Activated CD4-positive, alpha-beta memory T cell treated with anti-CD3 and anti-CD28 coated beads, Interleukin-2, amount 10 ng/mL, durations not matched to agents 7 days and 5 days (primary cell): ENCODE measurements around the gene ESR2. TPM values are rescaled to one million over a fixed set of nuclear protein-coding genes. Genes with fewer than 3 reads are reported as not detected.

Experiments used
- CTCF ChIA-PET: fragments of 350-600 bp; sonication (Branson Sonifier 250); formaldehyde crosslinking; loops from one replicate; lab custom pipeline; 2021; ENCODE audit warnings: antibody characterized with exemption, inconsistent platforms; lab: Charles Lee
- POLR2A ChIA-PET: fragments of 350-600 bp; sonication (Branson Sonifier 250); formaldehyde crosslinking; loops from one replicate; lab custom pipeline; 2021; ENCODE audit warnings: antibody characterized with exemption; lab: Charles Lee
- DNase-seq: peaks from one replicate; pipeline ENCODE4 v3.0.0-alpha.2; 2020
- H3K27ac Mint-ChIP-seq: one replicate; pipeline ENCODE4 v1.8.0; 2021; ENCODE audit warnings: mild to moderate bottlenecking, mixed read lengths
- H3K27me3 Mint-ChIP-seq: one replicate; pipeline ENCODE4 v1.8.0; 2021; ENCODE audit warnings: mixed read lengths
- H3K36me3 Mint-ChIP-seq: one replicate; pipeline ENCODE4 v1.8.0; 2021; ENCODE audit warnings: low read depth, mixed read lengths
- H3K4me1 Mint-ChIP-seq: one replicate; pipeline ENCODE4 v1.8.0; 2021; ENCODE audit warnings: mixed read lengths
- H3K4me3 Mint-ChIP-seq: one replicate; pipeline ENCODE4 v1.8.0; 2021; ENCODE audit warnings: mild to moderate bottlenecking, mixed read lengths
- H3K9me3 Mint-ChIP-seq: one replicate; pipeline ENCODE4 v1.8.0; 2021; ENCODE audit warnings: mixed read lengths
- total RNA-seq, 2 experiments: library from RNA; stranded (reverse); gene quantifications; one replicate each; pipeline ENCODE4 v1.2.3, GENCODE V29; 2021

Gene ESR2
- total RNA-seq, 2 experiments from 2014 or later: 0.13 to 0.18 TPM

- Mint-ChIP-seq H3K36me3 (no peaks in the 10 kb centered on the region), H3K27me3 (peaks cover under 1% of the 10 kb centered on the region), H3K4me1 (no peaks in the 10 kb centered on the region), H3K9me3 (no peaks in the 10 kb centered on the region), H3K27ac (no peak overlapping the region), H3K4me3 (no peak overlapping the region)
- DNase-seq: no peak
- ChIA-PET CTCF (interaction anchor here (1.2 kb wide), 1 partner anchor 192 kb away, joined by 3 read pairs; no protein-coding TSS in a partner anchor), POLR2A (no interaction called here)
Observed at GRCh38 chr14:64253672-64254071, 40.5 kb downstream of the ESR2 start.

DNA sequence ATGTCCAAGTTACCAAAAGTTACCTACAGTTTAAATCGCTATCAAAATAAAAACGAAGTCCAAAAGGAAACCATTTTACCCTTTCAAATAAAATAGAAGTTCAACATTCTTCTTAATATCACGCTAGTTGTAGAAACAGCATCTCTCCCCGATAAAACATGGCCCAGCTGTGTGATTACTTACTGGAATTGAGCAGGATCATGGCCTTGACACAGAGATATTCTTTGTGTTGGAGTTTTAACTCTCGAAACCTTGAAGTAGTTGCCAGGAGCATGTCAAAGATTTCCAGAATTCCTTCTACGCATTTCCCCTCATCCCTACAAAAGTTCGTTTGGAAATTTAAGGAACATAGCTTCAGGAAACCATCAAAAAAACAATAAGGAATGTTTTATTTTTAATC lies 44.8 kb downstream of the ESR2 start:
- no peak overlapping the region for H3K4me3 Mint-ChIP-seq
- no peaks in the 10 kb centered on the region for H3K4me1 Mint-ChIP-seq
- no peaks in the 10 kb centered on the region for H3K9me3 Mint-ChIP-seq
- ChIA-PET CTCF (no interaction called here), POLR2A (no interaction called here)
- H3K27me3 Mint-ChIP-seq: peaks cover 8% of the 10 kb centered on the region
- DNase-seq: no peak
- no peaks in the 10 kb centered on the region for H3K36me3 Mint-ChIP-seq
- H3K27ac Mint-ChIP-seq: no peak overlapping the region

DNA sequence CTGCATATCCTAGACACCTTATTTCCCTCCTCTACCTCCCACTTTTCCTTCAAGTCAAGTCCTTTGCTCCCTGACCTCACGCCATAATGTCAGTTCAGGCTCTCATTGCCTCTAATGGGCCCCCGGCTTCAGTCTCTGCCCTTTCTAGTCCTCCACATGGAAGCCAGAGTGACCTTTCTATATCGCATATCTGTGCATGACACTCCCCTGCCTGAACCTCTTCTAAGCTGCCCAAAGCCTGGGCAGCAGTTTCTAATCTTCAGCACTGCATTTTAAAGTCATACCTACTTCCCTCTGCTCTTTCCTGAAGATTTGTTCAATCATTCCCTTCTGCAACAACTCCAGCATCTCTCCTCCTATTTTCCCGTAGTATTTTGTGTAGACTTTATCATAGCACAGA lies 45.5 kb downstream of the ESR2 start:
- no peak overlapping the region for H3K4me3 Mint-ChIP-seq
- H3K9me3 Mint-ChIP-seq: no peaks in the 10 kb centered on the region
- ChIA-PET CTCF (no interaction called here), POLR2A (no interaction called here)
- no peak overlapping the region for H3K27ac Mint-ChIP-seq
- H3K36me3 Mint-ChIP-seq: no peaks in the 10 kb centered on the region
- H3K27me3 Mint-ChIP-seq: peaks cover 8% of the 10 kb centered on the region
- H3K4me1 Mint-ChIP-seq: no peaks in the 10 kb centered on the region
- DNase-seq: no peak

DNA sequence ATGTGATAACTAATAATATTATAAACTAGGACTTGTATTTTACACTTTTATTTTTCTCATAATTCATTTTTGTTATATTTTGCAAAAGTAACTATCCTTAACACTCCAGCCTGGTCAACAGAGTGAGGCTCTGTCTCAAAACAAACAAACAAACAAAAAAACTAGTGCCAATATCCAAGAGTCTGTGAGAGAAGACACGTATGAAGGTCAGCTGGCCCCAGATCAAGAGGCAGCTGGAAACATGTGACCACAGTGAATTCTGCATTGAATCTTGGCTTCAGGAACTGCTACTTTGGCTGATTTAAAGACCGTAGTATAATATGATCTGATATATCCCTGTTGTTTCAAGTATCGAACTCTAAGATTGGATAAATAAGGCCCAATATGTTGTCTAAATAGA lies 47.0 kb downstream of the ESR2 start:
- H3K4me3 Mint-ChIP-seq: no peak overlapping the region
- no peaks in the 10 kb centered on the region for H3K4me1 Mint-ChIP-seq
- no peaks in the 10 kb centered on the region for H3K9me3 Mint-ChIP-seq
- POLR2A ChIA-PET: no interaction called here
- DNase-seq: no peak
- CTCF ChIA-PET: interaction anchor here (1.3 kb wide), 1 partner anchor 47 kb away, joined by 4 read pairs; the partner anchor contains the start of gene ESR2
- H3K27me3 Mint-ChIP-seq: peaks cover 10% of the 10 kb centered on the region
- no peak overlapping the region for H3K27ac Mint-ChIP-seq
- H3K36me3 Mint-ChIP-seq: no peaks in the 10 kb centered on the region

- Mint-ChIP-seq H3K4me3 (no peak overlapping the region), H3K27me3 (peaks cover 10% of the 10 kb centered on the region), H3K27ac (no peak overlapping the region), H3K9me3 (no peaks in the 10 kb centered on the region), H3K4me1 (no peaks in the 10 kb centered on the region), H3K36me3 (no peaks in the 10 kb centered on the region)
- DNase-seq: no peak
- ChIA-PET POLR2A (no interaction called here), CTCF (interaction anchor here (1.3 kb wide), 1 partner anchor 48 kb away, joined by 4 read pairs; the partner anchor contains the start of gene ESR2)
Observed at GRCh38 chr14:64246688-64247087, 47.5 kb downstream of the ESR2 start.

DNA sequence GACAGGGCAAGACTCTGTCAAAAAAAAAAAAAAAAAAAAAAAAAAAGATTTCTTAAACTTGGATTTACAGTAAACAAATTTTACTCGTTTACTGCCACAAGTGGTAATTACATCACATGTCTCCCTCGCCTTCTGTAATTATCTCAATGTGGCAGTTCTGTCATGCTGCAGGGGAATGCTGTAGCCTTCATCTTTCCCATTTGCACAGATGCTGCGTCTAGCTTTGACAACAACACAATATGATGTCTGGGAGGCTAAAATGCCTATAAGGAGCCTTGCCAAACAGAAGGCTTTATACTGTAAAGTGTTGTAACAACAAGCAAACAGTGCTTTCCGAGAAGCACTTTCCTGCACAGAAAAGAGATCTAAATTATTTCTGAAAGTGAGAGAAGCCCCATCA lies 48.7 kb downstream of the ESR2 start:
- Mint-ChIP-seq H3K9me3 (no peaks in the 10 kb centered on the region), H3K27me3 (peaks cover 10% of the 10 kb centered on the region), H3K4me1 (no peaks in the 10 kb centered on the region), H3K4me3 (no peak overlapping the region), H3K27ac (no peak overlapping the region), H3K36me3 (no peaks in the 10 kb centered on the region)
- no peak for DNase-seq
- POLR2A ChIA-PET: no interaction called here
- CTCF ChIA-PET: interaction anchor here (0.7 kb wide), 1 partner anchor 19 kb away, joined by 3 read pairs; no protein-coding TSS in a partner anchor

DNA sequence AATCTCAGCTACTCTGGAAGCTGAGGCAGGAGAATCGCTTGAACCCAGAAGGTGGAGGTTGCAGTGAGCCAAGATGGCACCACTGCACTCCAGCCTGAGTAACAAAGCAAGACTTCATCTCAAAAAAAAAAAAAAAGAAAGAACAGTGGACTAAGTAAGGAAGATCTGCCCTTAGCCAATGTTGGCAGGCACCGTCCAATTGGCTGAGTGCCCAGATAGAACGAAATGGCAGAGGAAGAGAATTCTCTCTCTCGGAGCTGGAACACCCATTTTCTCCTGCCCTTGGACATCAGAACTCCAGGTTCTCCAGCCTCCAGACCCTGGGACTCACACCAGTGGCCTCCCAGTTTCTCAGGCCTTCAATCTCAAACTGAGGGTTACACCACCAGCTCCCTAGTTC lies 49.9 kb downstream of the ESR2 start:
- H3K36me3 Mint-ChIP-seq: no peaks in the 10 kb centered on the region
- H3K27me3 Mint-ChIP-seq: peaks cover 10% of the 10 kb centered on the region
- no peak for DNase-seq
- H3K4me3 Mint-ChIP-seq: no peak overlapping the region
- ChIA-PET CTCF (no interaction called here), POLR2A (no interaction called here)
- no peaks in the 10 kb centered on the region for H3K4me1 Mint-ChIP-seq
- H3K27ac Mint-ChIP-seq: no peak overlapping the region
- H3K9me3 Mint-ChIP-seq: no peaks in the 10 kb centered on the region

DNA sequence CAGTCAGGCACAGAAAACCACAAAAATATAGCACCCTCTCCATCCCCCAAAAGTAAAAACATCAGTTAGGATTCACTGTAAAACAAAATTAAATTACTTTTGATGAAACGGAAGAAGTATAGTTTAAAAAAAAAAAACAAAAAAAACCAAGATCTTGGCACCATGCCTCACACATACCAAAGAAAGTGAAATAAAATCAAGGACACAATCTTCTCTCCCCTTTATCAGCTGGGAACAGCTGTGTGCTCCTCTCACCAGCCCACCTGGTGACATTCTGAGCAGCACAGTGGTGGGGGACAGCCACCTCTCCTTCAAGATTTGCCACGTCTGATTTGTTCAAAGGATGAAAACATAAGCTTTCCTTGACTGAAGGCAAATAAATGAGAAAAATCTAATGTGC lies 55.5 kb downstream of the ESR2 start:
- Mint-ChIP-seq H3K4me3 (no peak overlapping the region), H3K27me3 (peaks cover 3% of the 10 kb centered on the region), H3K9me3 (no peaks in the 10 kb centered on the region), H3K4me1 (peaks cover under 1% of the 10 kb centered on the region), H3K27ac (no peak overlapping the region), H3K36me3 (no peaks in the 10 kb centered on the region)
- DNase-seq: no peak
- ChIA-PET POLR2A (no interaction called here), CTCF (no interaction called here)

DNA sequence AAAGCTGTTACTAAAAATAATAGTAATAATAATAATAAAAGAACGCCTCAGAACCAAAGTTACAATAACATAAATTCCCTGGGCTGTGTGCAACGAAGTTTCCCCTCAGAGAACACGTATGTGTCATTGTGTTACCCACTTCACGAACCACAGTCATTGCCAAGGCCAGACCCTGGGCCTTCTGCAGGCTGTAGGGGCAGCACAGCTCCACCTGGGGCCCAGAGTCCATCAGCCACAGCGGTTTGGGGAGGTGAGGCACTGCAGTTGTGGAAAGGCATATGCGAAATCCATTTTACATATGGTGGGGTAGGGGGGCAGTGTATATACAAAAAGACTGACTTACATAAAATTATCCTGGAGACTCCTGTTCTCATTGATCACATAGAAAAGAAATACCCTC lies 56.1 kb downstream of the ESR2 start:
- H3K9me3 Mint-ChIP-seq: no peaks in the 10 kb centered on the region
- peaks cover 3% of the 10 kb centered on the region for H3K27me3 Mint-ChIP-seq
- ChIA-PET POLR2A (no interaction called here), CTCF (no interaction called here)
- H3K27ac Mint-ChIP-seq: no peak overlapping the region
- H3K36me3 Mint-ChIP-seq: no peaks in the 10 kb centered on the region
- H3K4me3 Mint-ChIP-seq: no peak overlapping the region
- H3K4me1 Mint-ChIP-seq: peaks cover 4% of the 10 kb centered on the region
- no peak for DNase-seq

DNA sequence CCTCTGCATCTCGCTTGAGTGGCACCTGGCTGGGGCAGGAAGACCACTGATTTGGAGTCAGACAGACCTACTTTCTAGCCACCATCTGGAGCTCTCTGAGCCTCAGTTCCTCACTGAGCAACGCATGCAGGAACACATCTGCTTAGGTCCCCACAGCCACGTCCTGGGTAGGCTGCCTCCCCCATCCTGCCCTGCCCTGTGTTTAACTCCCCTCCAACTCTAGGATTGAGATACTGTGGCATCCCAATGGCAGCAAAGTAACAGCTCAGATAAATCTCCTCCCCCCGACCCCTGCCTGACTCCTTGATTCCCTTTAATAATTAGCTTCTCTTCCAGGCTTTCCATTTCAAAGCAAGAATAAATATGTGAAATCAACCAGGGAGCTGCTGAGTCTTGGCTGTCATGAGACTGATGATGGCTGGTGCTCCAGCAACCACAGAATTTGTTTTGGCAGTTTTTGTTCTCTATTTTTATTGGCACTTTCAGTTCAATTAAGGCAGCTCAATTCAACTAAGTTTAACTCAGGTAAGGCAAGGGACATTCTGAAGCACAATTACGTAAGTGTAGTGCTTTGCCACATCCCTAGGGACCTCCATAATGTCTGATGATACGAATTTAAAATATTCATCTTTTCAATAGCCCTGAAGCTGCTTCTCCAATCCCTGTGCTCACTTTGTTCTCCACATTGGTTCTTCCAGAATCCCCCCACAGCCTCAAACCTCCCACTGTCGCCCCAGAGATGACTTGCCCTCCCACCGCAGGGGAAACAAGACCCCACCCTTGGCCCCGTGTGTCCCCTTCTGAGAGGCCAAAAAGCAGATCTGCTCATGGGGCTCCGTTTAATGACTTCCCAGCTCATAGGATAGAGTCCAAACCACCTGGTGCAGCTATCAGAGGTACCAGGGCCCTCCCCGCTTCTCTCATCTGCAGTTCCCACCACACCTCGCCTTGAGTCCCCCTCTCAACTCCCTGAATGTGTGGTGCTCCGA lies 58.2 kb downstream of the ESR2 start:
- H3K36me3 Mint-ChIP-seq: no peaks in the 10 kb centered on the region
- no peaks in the 10 kb centered on the region for H3K27me3 Mint-ChIP-seq
- ChIA-PET CTCF (no interaction called here), POLR2A (no interaction called here)
- H3K4me1 Mint-ChIP-seq: peaks cover 15% of the 10 kb centered on the region
- DNase-seq: no peak
- H3K4me3 Mint-ChIP-seq: no peak overlapping the region
- no peak overlapping the region for H3K27ac Mint-ChIP-seq
- no peaks in the 10 kb centered on the region for H3K9me3 Mint-ChIP-seq

DNA sequence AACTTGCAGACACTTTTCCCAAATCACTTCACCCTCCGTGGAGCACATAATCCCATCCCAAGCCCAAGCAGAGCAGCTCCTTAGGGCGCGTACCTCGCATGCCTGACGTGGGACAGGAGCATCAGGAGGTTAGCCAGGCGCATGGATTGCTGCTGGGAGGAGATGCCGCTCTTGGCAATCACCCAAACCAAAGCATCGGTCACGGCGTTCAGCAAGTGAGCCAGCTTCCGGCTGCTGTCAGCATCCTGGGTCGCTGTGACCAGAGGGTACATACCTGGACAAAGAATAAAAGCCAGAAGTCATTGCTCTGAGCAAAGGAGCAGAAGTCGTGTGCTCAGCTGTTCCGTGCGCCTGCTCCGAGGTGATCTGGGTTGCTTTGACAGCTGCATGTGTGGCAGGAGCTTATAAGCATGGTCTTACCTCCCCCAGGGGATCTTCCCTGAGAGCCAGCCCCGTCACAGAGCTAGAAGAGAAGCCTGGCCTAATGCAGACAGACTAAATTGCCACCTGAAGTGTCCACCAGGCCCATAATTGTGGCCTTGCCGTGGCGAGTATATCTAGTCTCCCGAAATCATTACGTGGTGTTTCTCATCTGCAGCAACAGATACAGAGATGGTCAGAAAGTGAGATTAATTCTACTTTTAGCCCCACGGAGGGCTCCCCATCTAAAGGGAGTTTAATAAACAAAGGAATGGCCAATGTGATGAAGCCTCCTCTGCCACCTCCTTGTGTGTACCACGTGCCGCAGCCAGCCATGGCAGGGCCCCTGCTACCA lies 59.1 kb downstream of the ESR2 start:
- no peak overlapping the region for H3K27ac Mint-ChIP-seq
- no peaks in the 10 kb centered on the region for H3K36me3 Mint-ChIP-seq
- no peaks in the 10 kb centered on the region for H3K27me3 Mint-ChIP-seq
- H3K9me3 Mint-ChIP-seq: no peaks in the 10 kb centered on the region
- no peak for DNase-seq
- H3K4me3 Mint-ChIP-seq: no peak overlapping the region
- H3K4me1 Mint-ChIP-seq: peaks cover 15% of the 10 kb centered on the region
- CTCF ChIA-PET: no interaction called here
- POLR2A ChIA-PET: no interaction called here

- Mint-ChIP-seq H3K4me1 (peaks cover 15% of the 10 kb centered on the region), H3K27ac (no peak overlapping the region)
- POLR2A ChIA-PET: interaction anchor here (1.0 kb wide), 1 partner anchor 110 kb away, joined by 3 read pairs; no protein-coding TSS in a partner anchor
Observed at GRCh38 chr14:64233531-64234190, 60.5 kb downstream of the ESR2 start.

More at GRCh38 chr14:64233531-64234190, 60.5 kb downstream of the ESR2 start:
- Mint-ChIP-seq H3K9me3 (no peaks in the 10 kb centered on the region), H3K36me3 (peaks cover 1% of the 10 kb centered on the region), H3K4me3 (no peak overlapping the region), H3K27me3 (no peaks in the 10 kb centered on the region)
- DNase-seq: no peak
- CTCF ChIA-PET: interaction anchor here (1.2 kb wide), 1 partner anchor 70 kb away, joined by 4 read pairs; no protein-coding TSS in a partner anchor
